Measurements from ENCODE around the gene TMC5.
"Not testable (repeated sequence)": the region's sequence is repeated elsewhere in the genome, so short reads cannot be mapped to it uniquely, and the experiment has no call there.

The TMC5 gene

GRCh38 chr16:19417640-19418039, at the start of gene TMC5:
Gene TMC5, plus strand, starts transcription at chr16:19417883. Its CDS starts 22,156 bp downstream, at chr16:19440039.
- no peaks in the 10 kb centered on the region for H3K4me1 Mint-ChIP-seq
- H3K36me3 Mint-ChIP-seq: no peaks in the 10 kb centered on the region
- H3K4me3 Mint-ChIP-seq: no peak within 1 kb of the TSS
- H3K27ac Mint-ChIP-seq: no peak within 1 kb of the TSS
- peaks cover 4% of the 10 kb centered on the region for H3K9me3 Mint-ChIP-seq
- H3K27me3 Mint-ChIP-seq: peaks cover 16% of the 10 kb centered on the region

- H3K36me3 Mint-ChIP-seq, H3K9me3 Mint-ChIP-seq, H3K27ac Mint-ChIP-seq: not testable (repeated sequence)
These were observed 45.1 kb upstream of the TMC5 start for GRCh38 chr16:19372541-19372940.

GRCh38 chr16:19374402-19374801, 43.3 kb upstream of the TMC5 start:
- Mint-ChIP-seq H3K4me3 (no peak overlapping the region), H3K4me1 (no peaks in the 10 kb centered on the region), H3K36me3 (no peaks in the 10 kb centered on the region), H3K27me3 (peaks cover 3% of the 10 kb centered on the region), H3K27ac (no peak overlapping the region), H3K9me3 (no peaks in the 10 kb centered on the region)

More at GRCh38 chr16:19372541-19372940, 45.1 kb upstream of the TMC5 start:
- H3K27me3 Mint-ChIP-seq, H3K4me1 Mint-ChIP-seq, H3K4me3 Mint-ChIP-seq: not testable (repeated sequence)

- no peaks in the 10 kb centered on the region for H3K4me1 Mint-ChIP-seq
- no peak overlapping the region for H3K27ac Mint-ChIP-seq
- H3K36me3 Mint-ChIP-seq: no peaks in the 10 kb centered on the region
- H3K4me3 Mint-ChIP-seq: no peak overlapping the region
- H3K27me3 Mint-ChIP-seq: no peaks in the 10 kb centered on the region
- H3K9me3 Mint-ChIP-seq: no peaks in the 10 kb centered on the region
These were observed 42.0 kb upstream of the TMC5 start for GRCh38 chr16:19375561-19376158.

- H3K4me1 Mint-ChIP-seq: no peaks in the 10 kb centered on the region
- H3K9me3 Mint-ChIP-seq: no peaks in the 10 kb centered on the region
- no peaks in the 10 kb centered on the region for H3K36me3 Mint-ChIP-seq
- no peak overlapping the region for H3K27ac Mint-ChIP-seq
- no peak overlapping the region for H3K4me3 Mint-ChIP-seq
- peaks cover 5% of the 10 kb centered on the region for H3K27me3 Mint-ChIP-seq
These were observed 39.8 kb upstream of the TMC5 start for GRCh38 chr16:19377864-19378263.

GRCh38 chr16:19378511-19378910, 39.2 kb upstream of the TMC5 start:
- Mint-ChIP-seq H3K4me1 (no peaks in the 10 kb centered on the region), H3K4me3 (no peak overlapping the region), H3K27ac (no peak overlapping the region), H3K27me3 (peaks cover 5% of the 10 kb centered on the region), H3K36me3 (no peaks in the 10 kb centered on the region), H3K9me3 (no peaks in the 10 kb centered on the region)

GRCh38 chr16:19379838-19380237, 37.8 kb upstream of the TMC5 start:
- Mint-ChIP-seq H3K9me3 (no peaks in the 10 kb centered on the region), H3K4me3 (no peak overlapping the region), H3K27ac (no peak overlapping the region)

GRCh38 chr16:19380328-19380727, 37.4 kb upstream of the TMC5 start:
- no peaks in the 10 kb centered on the region for H3K36me3 Mint-ChIP-seq
- H3K4me1 Mint-ChIP-seq: no peaks in the 10 kb centered on the region
- peaks cover 6% of the 10 kb centered on the region for H3K27me3 Mint-ChIP-seq
- H3K27ac Mint-ChIP-seq: no peak overlapping the region
- H3K4me3 Mint-ChIP-seq: no peak overlapping the region
- no peaks in the 10 kb centered on the region for H3K9me3 Mint-ChIP-seq

More at GRCh38 chr16:19379838-19380237, 37.8 kb upstream of the TMC5 start:
- Mint-ChIP-seq H3K27me3 (peaks cover 5% of the 10 kb centered on the region), H3K4me1 (no peaks in the 10 kb centered on the region), H3K36me3 (no peaks in the 10 kb centered on the region)

GRCh38 chr16:19382084-19382801, 35.4 kb upstream of the TMC5 start:
- Mint-ChIP-seq H3K9me3 (no peaks in the 10 kb centered on the region), H3K36me3 (no peaks in the 10 kb centered on the region), H3K27ac (no peak overlapping the region), H3K27me3 (peaks cover 7% of the 10 kb centered on the region), H3K4me3 (no peak overlapping the region), H3K4me1 (no peaks in the 10 kb centered on the region)

GRCh38 chr16:19382887-19383816, 34.5 kb upstream of the TMC5 start:
- no peak overlapping the region for H3K27ac Mint-ChIP-seq

GRCh38 chr16:19384656-19385055, 33.0 kb upstream of the TMC5 start:
- Mint-ChIP-seq H3K4me1 (no peaks in the 10 kb centered on the region), H3K4me3 (no peak overlapping the region), H3K36me3 (no peaks in the 10 kb centered on the region), H3K27me3 (peaks cover 11% of the 10 kb centered on the region), H3K27ac (no peak overlapping the region), H3K9me3 (no peaks in the 10 kb centered on the region)

More at GRCh38 chr16:19382887-19383816, 34.5 kb upstream of the TMC5 start:
- Mint-ChIP-seq H3K9me3 (no peaks in the 10 kb centered on the region), H3K4me1 (no peaks in the 10 kb centered on the region), H3K36me3 (no peaks in the 10 kb centered on the region), H3K27me3 (peaks cover 9% of the 10 kb centered on the region), H3K4me3 (no peak overlapping the region)

- Mint-ChIP-seq H3K36me3 (no peaks in the 10 kb centered on the region), H3K9me3 (no peaks in the 10 kb centered on the region), H3K27me3 (peaks cover 12% of the 10 kb centered on the region), H3K4me3 (no peak overlapping the region), H3K27ac (no peak overlapping the region), H3K4me1 (no peaks in the 10 kb centered on the region)
These were observed 31.2 kb upstream of the TMC5 start for GRCh38 chr16:19386525-19386924.

GRCh38 chr16:19389246-19389645, 28.4 kb upstream of the TMC5 start:
- Mint-ChIP-seq H3K4me3 (no peak overlapping the region), H3K27me3 (peaks cover 14% of the 10 kb centered on the region), H3K4me1 (no peaks in the 10 kb centered on the region), H3K9me3 (no peaks in the 10 kb centered on the region), H3K36me3 (no peaks in the 10 kb centered on the region), H3K27ac (no peak overlapping the region)

GRCh38 chr16:19391185-19391776, 26.4 kb upstream of the TMC5 start:
- H3K27me3 Mint-ChIP-seq: peaks cover 11% of the 10 kb centered on the region
- H3K4me3 Mint-ChIP-seq, H3K9me3 Mint-ChIP-seq, H3K27ac Mint-ChIP-seq, H3K36me3 Mint-ChIP-seq, H3K4me1 Mint-ChIP-seq: not testable (repeated sequence)

- no peak overlapping the region for H3K27ac Mint-ChIP-seq
- H3K9me3 Mint-ChIP-seq: no peaks in the 10 kb centered on the region
- no peak overlapping the region for H3K4me3 Mint-ChIP-seq
- H3K27me3 Mint-ChIP-seq: peaks cover 13% of the 10 kb centered on the region
- H3K4me1 Mint-ChIP-seq: no peaks in the 10 kb centered on the region
- no peaks in the 10 kb centered on the region for H3K36me3 Mint-ChIP-seq
These were observed 25.3 kb upstream of the TMC5 start for GRCh38 chr16:19392352-19392751.
